ENCODE results near the gene OR5AR1.

The OR5AR1 gene

DNA sequence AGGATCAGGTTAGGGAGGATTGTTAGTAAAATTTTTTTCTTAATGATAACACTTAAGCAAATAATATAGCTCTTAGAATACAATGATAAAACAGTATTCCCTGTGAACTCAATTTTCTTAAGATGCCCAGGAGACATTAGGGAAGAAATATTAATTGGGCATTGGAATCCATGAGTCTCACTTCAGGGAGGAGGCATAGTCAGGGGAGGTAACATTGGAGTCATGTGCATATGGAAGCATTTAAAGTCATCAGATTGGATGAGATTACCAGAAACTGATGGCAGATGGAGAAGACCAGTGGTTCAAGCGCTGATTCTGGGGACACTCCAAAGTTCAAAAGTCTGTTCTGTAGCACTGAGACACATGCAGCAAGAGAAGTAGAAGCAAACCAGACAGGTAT, 35.3 kb downstream of the OR5AR1 start, which contains the start of gene OR9G1:
TSS of gene OR9G1 (plus strand) at position 301 of the 400 bp plus-strand sequence. CDS start 1,293 bp downstream, outside the sequence.
- no peak within 1 kb of the TSS for H3K4me3 ChIP-seq (ENCODE audit: low read depth, low read length)
- TF ChIP-seq, protein P1, sequence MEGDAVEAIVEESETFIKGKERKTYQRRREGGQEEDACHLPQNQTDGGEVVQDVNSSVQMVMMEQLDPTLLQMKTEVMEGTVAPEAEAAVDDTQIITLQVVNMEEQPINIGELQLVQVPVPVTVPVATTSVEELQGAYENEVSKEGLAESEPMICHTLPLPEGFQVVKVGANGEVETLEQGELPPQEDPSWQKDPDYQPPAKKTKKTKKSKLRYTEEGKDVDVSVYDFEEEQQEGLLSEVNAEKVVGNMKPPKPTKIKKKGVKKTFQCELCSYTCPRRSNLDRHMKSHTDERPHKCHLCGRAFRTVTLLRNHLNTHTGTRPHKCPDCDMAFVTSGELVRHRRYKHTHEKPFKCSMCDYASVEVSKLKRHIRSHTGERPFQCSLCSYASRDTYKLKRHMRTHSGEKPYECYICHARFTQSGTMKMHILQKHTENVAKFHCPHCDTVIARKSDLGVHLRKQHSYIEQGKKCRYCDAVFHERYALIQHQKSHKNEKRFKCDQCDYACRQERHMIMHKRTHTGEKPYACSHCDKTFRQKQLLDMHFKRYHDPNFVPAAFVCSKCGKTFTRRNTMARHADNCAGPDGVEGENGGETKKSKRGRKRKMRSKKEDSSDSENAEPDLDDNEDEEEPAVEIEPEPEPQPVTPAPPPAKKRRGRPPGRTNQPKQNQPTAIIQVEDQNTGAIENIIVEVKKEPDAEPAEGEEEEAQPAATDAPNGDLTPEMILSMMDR (IDR thresholded peaks at IDR 0.05; ENCODE audit: low read depth, low read length, missing control alignments), result no peak
- no peak for DNase-seq
- in situ Hi-C loops (cut with HindIII; ENCODE audit: low pct_ligation_motif_present, low sequenced_read_pairs), result no loop called here
- H3K27me3 ChIP-seq (replicated peaks), result no peaks in the 10 kb centered on the region
- no peak within 1 kb of the TSS for H3K27ac ChIP-seq
- H3K36me3 ChIP-seq (replicated peaks), result no peaks in the 10 kb centered on the region

DNA sequence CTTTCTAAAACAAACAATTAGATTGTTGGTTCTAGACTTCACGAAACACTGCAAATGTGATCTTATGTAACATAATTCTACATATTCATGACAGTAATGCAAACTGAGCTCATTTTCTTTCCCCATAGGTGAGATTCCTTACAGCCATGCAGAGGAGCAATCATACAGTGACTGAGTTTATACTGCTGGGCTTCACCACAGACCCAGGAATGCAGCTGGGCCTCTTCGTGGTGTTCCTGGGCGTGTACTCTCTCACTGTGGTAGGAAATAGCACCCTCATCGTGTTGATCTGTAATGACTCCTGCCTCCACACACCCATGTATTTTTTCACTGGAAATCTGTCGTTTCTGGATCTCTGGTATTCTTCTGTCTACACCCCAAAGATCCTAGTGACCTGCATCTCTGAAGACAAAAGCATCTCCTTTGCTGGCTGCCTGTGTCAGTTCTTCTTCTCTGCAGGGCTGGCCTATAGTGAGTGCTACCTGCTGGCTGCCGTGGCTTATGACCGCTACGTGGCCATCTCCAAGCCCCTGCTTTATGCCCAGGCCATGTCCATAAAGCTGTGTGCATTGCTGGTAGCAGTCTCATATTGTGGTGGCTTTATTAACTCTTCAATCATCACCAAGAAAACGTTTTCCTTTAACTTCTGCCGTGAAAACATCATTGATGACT, 36.9 kb downstream of the OR5AR1 start:
- in situ Hi-C loops (cut with HindIII; ENCODE audit: low pct_ligation_motif_present, low sequenced_read_pairs), result no loop called here
- Histone ChIP-seq H3K36me3 (replicated peaks) (no peaks in the 10 kb centered on the region), H3K27me3 (replicated peaks) (no peaks in the 10 kb centered on the region), H3K27ac (no peak overlapping the region), H3K4me3 (ENCODE audit: low read depth, low read length) (no peak overlapping the region)
- DNase-seq, result no peak
- TF ChIP-seq, protein P1 (IDR thresholded peaks at IDR 0.05; ENCODE audit: low read depth, low read length, missing control alignments), result no peak

DNA sequence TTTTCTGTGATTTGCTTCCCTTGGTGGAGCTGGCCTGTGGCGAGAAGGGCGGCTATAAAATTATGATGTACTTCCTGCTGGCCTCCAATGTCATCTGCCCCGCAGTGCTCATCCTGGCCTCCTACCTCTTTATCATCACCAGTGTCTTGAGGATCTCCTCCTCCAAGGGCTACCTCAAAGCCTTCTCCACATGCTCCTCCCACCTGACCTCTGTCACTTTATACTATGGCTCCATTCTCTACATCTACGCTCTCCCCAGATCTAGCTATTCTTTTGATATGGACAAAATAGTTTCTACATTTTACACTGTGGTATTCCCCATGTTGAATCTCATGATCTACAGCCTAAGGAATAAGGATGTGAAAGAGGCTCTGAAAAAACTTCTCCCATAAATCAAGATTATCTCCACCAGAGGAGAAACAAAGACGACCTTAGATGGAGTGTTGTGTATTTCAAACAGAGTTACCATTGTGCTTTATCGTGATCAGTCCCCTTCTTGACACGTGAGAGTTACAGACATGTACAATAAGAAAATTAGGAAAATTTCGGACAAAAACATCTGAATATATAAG, 37.5 kb downstream of the OR5AR1 start:
- no peak for DNase-seq
- Histone ChIP-seq H3K4me3 (ENCODE audit: low read depth, low read length) (no peak overlapping the region), H3K27me3 (replicated peaks) (no peaks in the 10 kb centered on the region), H3K27ac (no peak overlapping the region), H3K36me3 (replicated peaks) (no peaks in the 10 kb centered on the region)
- TF ChIP-seq, protein P1 (IDR thresholded peaks at IDR 0.05; ENCODE audit: low read depth, low read length, missing control alignments), result no peak
- in situ Hi-C loops (cut with HindIII; ENCODE audit: low pct_ligation_motif_present, low sequenced_read_pairs), result no loop called here

DNA sequence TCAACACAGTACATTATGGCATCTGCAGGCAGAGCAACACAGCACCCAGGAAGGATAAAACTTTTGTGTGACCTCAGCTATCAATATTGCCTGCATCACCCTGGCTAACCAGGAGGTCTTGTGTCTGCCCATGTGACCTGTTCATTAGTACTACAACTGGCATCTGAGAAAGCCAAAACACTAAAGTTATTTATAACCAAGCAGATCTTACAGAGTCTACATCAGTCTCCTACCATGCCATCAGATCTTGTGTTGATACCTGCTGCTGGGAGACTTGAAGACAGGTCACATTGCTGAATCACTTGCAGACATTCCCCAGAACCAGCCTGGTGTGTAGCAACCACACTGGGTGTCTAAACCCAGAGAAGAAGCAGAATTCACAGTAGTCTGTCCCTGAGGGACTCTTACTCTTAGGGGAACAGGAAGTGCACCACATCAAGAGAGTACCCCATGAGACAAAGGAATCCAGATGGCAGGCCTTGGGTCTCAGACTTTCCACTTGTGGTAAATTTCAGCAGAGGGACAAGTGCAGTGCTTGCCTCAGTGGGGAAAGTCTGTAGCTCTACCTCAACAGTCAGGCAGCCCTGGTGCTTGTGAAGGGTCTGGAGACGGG, 42.4 kb downstream of the OR5AR1 start:
- in situ Hi-C loops (cut with HindIII; ENCODE audit: low pct_ligation_motif_present, low sequenced_read_pairs), result no loop called here
- H3K27me3 ChIP-seq (replicated peaks), result no peaks in the 10 kb centered on the region
- DNase-seq, result no peak
- TF ChIP-seq, protein P1 (IDR thresholded peaks at IDR 0.05; ENCODE audit: low read depth, low read length, missing control alignments), result no peak
- no peak overlapping the region for H3K27ac ChIP-seq
- no peaks in the 10 kb centered on the region for H3K36me3 ChIP-seq (replicated peaks)
- H3K4me3 ChIP-seq (ENCODE audit: low read depth, low read length), result no peak overlapping the region

DNA sequence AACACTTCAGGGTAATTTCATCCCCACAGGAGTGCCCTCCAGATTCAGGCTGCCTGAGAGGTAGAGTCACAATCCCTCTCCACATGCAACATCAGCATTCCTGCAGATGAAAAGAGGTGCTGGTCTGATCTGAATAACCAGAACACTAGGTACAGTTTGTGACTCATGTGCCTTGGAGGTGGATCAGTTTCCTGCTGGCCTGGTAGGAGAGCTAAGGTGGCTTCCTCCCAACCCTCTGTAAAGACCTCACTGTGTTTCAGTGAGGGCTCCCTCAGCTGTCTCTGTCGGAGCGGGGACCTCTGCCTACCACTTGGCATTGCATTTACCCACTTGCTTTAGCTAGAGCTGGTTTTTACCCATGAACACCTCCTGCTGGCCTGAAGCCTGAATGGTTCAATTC, 43.0 kb downstream of the OR5AR1 start:
- no peaks in the 10 kb centered on the region for H3K27me3 ChIP-seq (replicated peaks)
- no peak overlapping the region for H3K4me3 ChIP-seq (ENCODE audit: low read depth, low read length)
- no peaks in the 10 kb centered on the region for H3K36me3 ChIP-seq (replicated peaks)
- no peak for DNase-seq
- H3K27ac ChIP-seq, result no peak overlapping the region
- TF ChIP-seq, protein P1 (IDR thresholded peaks at IDR 0.05; ENCODE audit: low read depth, low read length, missing control alignments), result no peak
- in situ Hi-C loops (cut with HindIII; ENCODE audit: low pct_ligation_motif_present, low sequenced_read_pairs), result no loop called here
